ENCODE measurements around the gene SUPT4H1.

- TF ChIP-seq CTCF (IDR thresholded peaks at IDR 0.05; ENCODE audit: borderline replicate concordance, extremely low read depth, low read length, poor library complexity, severe bottlenecking) (no peak), EZH2 (IDR thresholded peaks at IDR 0.05; ENCODE audit: borderline replicate concordance, low read depth, low read length, severe bottlenecking) (no peak)
Measured at GRCh38 chr17:58382872-58383242, 30.9 kb upstream of the SUPT4H1 start.
